Gastrocnemius medialis (tissue), 4 donors: Measurements from ENCODE around the gene PTPRM. TPM values are rescaled to one million over a fixed set of nuclear protein-coding genes. Genes with fewer than 3 reads are reported as not detected.

Experiments
- ATAC-seq, 2 donors: fragments of 150-250 bp; one replicate each; pipeline ENCODE4 v1.9.1; 2016
- DNase-seq, 2 donors: peaks; one replicate each; pipeline ENCODE4 v3.0.0-alpha.2; 2019
- H3K27ac ChIP-seq, 4 donors: fragments of 200-600 bp; sonication (generic); 1 replicate in 1 of 4; 2 replicates in 3 of 4; pipeline ENCODE4 v1.5.1; 2016 to 2018; ENCODE audit warnings: mild to moderate bottlenecking in 2 of 4, moderate library complexity in 1 of 4
- H3K27me3 ChIP-seq, 3 donors: fragments of 200-600 bp; sonication (generic) in 2 of 3; 1 replicate in 1 of 3; 2 replicates in 2 of 3; pipeline versions ENCODE4 v1.5.1 to v1.6.0; 2016 to 2019; ENCODE audit warnings: mild to moderate bottlenecking in 1 of 3, moderate library complexity in 1 of 3
- H3K36me3 ChIP-seq, 2 donors: fragments of 200-600 bp; sonication (generic) in 1 of 2; one replicate each; pipeline ENCODE4 v1.5.1; 2017 to 2018
- H3K4me1 ChIP-seq, 2 donors: fragments of 200-600 bp; sonication (generic) in 1 of 2; one replicate each; pipeline ENCODE4 v1.5.1; 2016 to 2017; ENCODE audit warnings: mild to moderate bottlenecking in 2 of 2
- H3K4me3 ChIP-seq, 4 donors: fragments of 200-600 bp; sonication (generic) in 3 of 4; 1 replicate in 1 of 4; 2 replicates in 3 of 4; pipeline ENCODE4 v1.5.1; 2016 to 2019; ENCODE audit warnings: mild to moderate bottlenecking in 2 of 4
- H3K9me3 ChIP-seq, 3 donors: fragments of 200-600 bp; sonication (generic) in 2 of 3; 1 replicate in 1 of 3; 2 replicates in 2 of 3; pipeline ENCODE4 v1.5.1; 2016 to 2019
- CTCF ChIP-seq, 5 experiments: fragments of 450-650 bp in 3 of 5; fragments of 200-600 bp in 2 of 5; sonication (generic) in 2 of 5; IDR thresholded peaks in 4 of 5; conservative IDR thresholded peaks in 1 of 5; 1 replicate in 4 of 5; 2 replicates in 1 of 5; pipeline ENCODE4 v1.5.1; 2016 to 2019; ENCODE audit warnings: antibody characterized with exemption in 5 of 5, mild to moderate bottlenecking in 3 of 5, moderate library complexity in 3 of 5
- POLR2A ChIP-seq, 2 donors: fragments of 450-650 bp; IDR thresholded peaks; one replicate each; pipeline ENCODE4 v1.6.1; 2017; ENCODE audit warnings: antibody characterized with exemption in 2 of 2, mild to moderate bottlenecking in 2 of 2, moderate library complexity in 2 of 2
- in situ Hi-C, 4 donors: fragments of 200-750 bp; cut with MboI; loops; one replicate each; pipeline versions ENCODE4 v1.15.0 to v1.8.0; 2017; ENCODE audit warnings: low sequenced_read_pairs in 4 of 4
- intact Hi-C: fragments of 100-400 bp; cut with DNase I; formaldehyde crosslinking; loops from one replicate; pipeline ENCODE4 v1.15.1; 2023; ENCODE audit warnings: low total_unique reads
- total RNA-seq, 4 donors: library from RNA; depleted of rRNA; stranded (reverse); fragments of >200 nt; gene quantifications; one replicate each; pipeline versions ENCODE4 v1.1.0 to v1.2.3, GENCODE V29; 2016

Gene PTPRM
- total RNA-seq, 4 donors from 2014 or later: 52.6 to 79.3 (median 63.8) TPM

GRCh38 chr18:7622721-7623120 is 55.6 kb downstream of the PTPRM start:
- Histone ChIP-seq H3K27me3 (no peaks in the 10 kb centered on the region), H3K4me3 (no peak overlapping the region), H3K27ac (no peak overlapping the region), H3K36me3 (no peaks in the 10 kb centered on the region), H3K9me3 (no peaks in the 10 kb centered on the region), H3K4me1 (peaks cover 54 to 64% of the 10 kb centered on the region in 2 donors)
- DNase-seq (no peak), ATAC-seq (no peak)
- intact Hi-C loops (no loop called here), in situ Hi-C loops (loop anchor here in 1 of 4 donors (25.0 kb wide), 1 partner anchor 110 kb away; no protein-coding TSS in a partner anchor)
- no peak for TF ChIP-seq POLR2A (IDR thresholded peaks at IDR 0.05)

- in situ Hi-C loops (loop anchor here in 1 of 4 donors (25.0 kb wide), 1 partner anchor 111 kb away; no protein-coding TSS in a partner anchor), intact Hi-C loops (no loop called here)
- H3K36me3 ChIP-seq: no peaks in the 10 kb centered on the region
- ATAC-seq: no peak
- H3K27ac ChIP-seq: no peak overlapping the region
- no peak overlapping the region for H3K4me3 ChIP-seq
- TF ChIP-seq POLR2A (IDR thresholded peaks at IDR 0.05) (no peak), CTCF (IDR thresholded peaks at IDR 0.05 in 4 of 5, conservative IDR thresholded peaks at IDR 0.05 in 1 of 5) (no peak)
- no peak for DNase-seq
- peaks cover 44 to 56% of the 10 kb centered on the region in 2 donors for H3K4me1 ChIP-seq
- no peaks in the 10 kb centered on the region for H3K27me3 ChIP-seq
- no peaks in the 10 kb centered on the region for H3K9me3 ChIP-seq
Observed at GRCh38 chr18:7623681-7624080, 56.6 kb downstream of the PTPRM start.

- Histone ChIP-seq H3K27ac (no peak overlapping the region), H3K36me3 (no peaks in the 10 kb centered on the region), H3K4me3 (no peak overlapping the region), H3K4me1 (peaks cover 40 to 46% of the 10 kb centered on the region in 2 donors), H3K27me3 (no peaks in the 10 kb centered on the region), H3K9me3 (no peaks in the 10 kb centered on the region)
- TF ChIP-seq POLR2A (IDR thresholded peaks at IDR 0.05) (no peak), CTCF (IDR thresholded peaks at IDR 0.05 in 4 of 5, conservative IDR thresholded peaks at IDR 0.05 in 1 of 5) (no peak)
- intact Hi-C loops (no loop called here), in situ Hi-C loops (loop anchor here in 1 of 4 donors (25.0 kb wide), 1 partner anchor 112 kb away; no protein-coding TSS in a partner anchor)
- ATAC-seq (no peak), DNase-seq (no peak)
Observed at GRCh38 chr18:7624697-7625096, 57.6 kb downstream of the PTPRM start.

GRCh38 chr18:7626175-7626921 is 59.2 kb downstream of the PTPRM start:
- in situ Hi-C loops (no loop called here), intact Hi-C loops (no loop called here)
- DNase-seq (no peak), ATAC-seq (peak in 1 of 2 donors; percentile 67)
- Histone ChIP-seq H3K36me3 (no peaks in the 10 kb centered on the region), H3K27me3 (no peaks in the 10 kb centered on the region), H3K9me3 (no peaks in the 10 kb centered on the region), H3K27ac (peak overlapping the region in 3 of 4 donors; percentile 1 to 39 (median 13)), H3K4me3 (no peak overlapping the region), H3K4me1 (peaks cover 43 to 51% of the 10 kb centered on the region in 2 donors)
- no peak for TF ChIP-seq CTCF (IDR thresholded peaks at IDR 0.05 in 4 of 5, conservative IDR thresholded peaks at IDR 0.05 in 1 of 5)
- TF ChIP-seq POLR2A (IDR thresholded peaks at IDR 0.05): no peak

- DNase-seq (no peak), ATAC-seq (peak; percentile 55 to 60)
- Histone ChIP-seq H3K27me3 (no peaks in the 10 kb centered on the region), H3K27ac (peak overlapping the region in 3 of 4 donors; percentile 0 to 27 (median 13)), H3K9me3 (no peaks in the 10 kb centered on the region), H3K4me3 (no peak overlapping the region), H3K36me3 (no peaks in the 10 kb centered on the region), H3K4me1 (peaks cover 49 to 53% of the 10 kb centered on the region in 2 donors)
- in situ Hi-C loops: no loop called here
- TF ChIP-seq CTCF (IDR thresholded peaks at IDR 0.05 in 4 of 5, conservative IDR thresholded peaks at IDR 0.05 in 1 of 5): no peak
- intact Hi-C loops: no loop called here
Observed at GRCh38 chr18:7626922-7627440, 59.9 kb downstream of the PTPRM start.
